Muscle layer of colon (tissue), 2 donors: Measurements from ENCODE around the gene FAM47E.

Experiments used
- H3K27ac ChIP-seq: one replicate; pipeline ENCODE4 v1.7.0; 2013; ENCODE audit warnings: low read depth, mild to moderate bottlenecking, low read length, moderate library complexity
- H3K27me3 ChIP-seq, 2 donors: one replicate each; pipeline ENCODE4 v1.7.0; 2013; ENCODE audit warnings: low read length in 2 of 2, mild to moderate bottlenecking in 2 of 2; ENCODE audit not compliant: insufficient read depth in 2 of 2, control insufficient read depth in 1 of 2
- H3K36me3 ChIP-seq: one replicate; pipeline ENCODE4 v1.7.0; 2013; ENCODE audit warnings: mild to moderate bottlenecking, low read length; ENCODE audit not compliant: insufficient read depth
- H3K4me1 ChIP-seq: one replicate; pipeline ENCODE4 v1.7.0; 2013; ENCODE audit warnings: mild to moderate bottlenecking, low read length; ENCODE audit not compliant: insufficient read depth
- H3K4me3 ChIP-seq, 2 donors: one replicate each; pipeline ENCODE4 v1.7.0; 2013; ENCODE audit warnings: low read length in 2 of 2, low read depth in 1 of 2, mild to moderate bottlenecking in 1 of 2, moderate library complexity in 1 of 2
- H3K9ac ChIP-seq: one replicate; pipeline ENCODE4 v1.7.0; 2013; ENCODE audit warnings: low read length
- H3K9me3 ChIP-seq: one replicate; pipeline ENCODE4 v1.7.0; 2013; ENCODE audit warnings: mild to moderate bottlenecking, low read length
- donor health status: abdominal sarcoma.
- donor health status: Adenocarcinoma of cecum.

The FAM47E gene

GRCh38 chr4:76322236-76322635, 70.7 kb downstream of the FAM47E start:
- no peaks in the 10 kb centered on the region for H3K36me3 ChIP-seq
- H3K4me1 ChIP-seq: no peaks in the 10 kb centered on the region
- H3K9ac ChIP-seq: no peak overlapping the region
- no peak overlapping the region for H3K27ac ChIP-seq
- no peaks in the 10 kb centered on the region for H3K27me3 ChIP-seq
- no peak overlapping the region for H3K4me3 ChIP-seq
- no peaks in the 10 kb centered on the region for H3K9me3 ChIP-seq

GRCh38 chr4:76325072-76325471, 73.6 kb downstream of the FAM47E start:
- no peak overlapping the region for H3K9ac ChIP-seq

GRCh38 chr4:76326515-76326914, 75.0 kb downstream of the FAM47E start:
- no peaks in the 10 kb centered on the region for H3K36me3 ChIP-seq
- H3K4me3 ChIP-seq: no peak overlapping the region
- no peak overlapping the region for H3K9ac ChIP-seq
- H3K27ac ChIP-seq: no peak overlapping the region
- no peaks in the 10 kb centered on the region for H3K4me1 ChIP-seq
- no peaks in the 10 kb centered on the region for H3K9me3 ChIP-seq
- no peaks in the 10 kb centered on the region for H3K27me3 ChIP-seq

More at GRCh38 chr4:76325072-76325471, 73.6 kb downstream of the FAM47E start:
- Histone ChIP-seq H3K27me3 (no peaks in the 10 kb centered on the region), H3K4me1 (no peaks in the 10 kb centered on the region), H3K36me3 (no peaks in the 10 kb centered on the region), H3K9me3 (no peaks in the 10 kb centered on the region), H3K27ac (no peak overlapping the region), H3K4me3 (no peak overlapping the region)
